Body of pancreas (tissue), 4 donors: ENCODE measurements around the gene ATE1. TPM values are rescaled to one million over a fixed set of nuclear protein-coding genes. Genes with fewer than 3 reads are reported as not detected.

Experiments
- ATAC-seq: fragments of 150-250 bp; one replicate; pipeline ENCODE4 v1.9.1; 2016
- DNase-seq, 4 donors: peaks; one replicate each; pipeline ENCODE4 v3.0.0-alpha.2; 2019
- H3K27ac ChIP-seq, 4 donors: fragments of 200-600 bp; sonication (generic); 1 replicate in 3 of 4; 2 replicates in 1 of 4; pipeline versions ENCODE4 v1.5.1 to v1.6.1; 2016 to 2019; ENCODE audit warnings: mild to moderate bottlenecking in 1 of 4, mixed read lengths in 1 of 4, moderate library complexity in 1 of 4
- H3K27me3 ChIP-seq, 2 donors: fragments of 200-600 bp; sonication (generic); one replicate each; pipeline ENCODE4 v1.6.0; 2016; ENCODE audit warnings: mild to moderate bottlenecking in 1 of 2
- H3K36me3 ChIP-seq, 2 donors: fragments of 200-600 bp; sonication (generic); replicated peaks in 1 of 2; 2 replicates each; pipeline ENCODE4 v1.5.1; 2016; ENCODE audit warnings: low read depth in 2 of 2; ENCODE audit not compliant: insufficient read depth in 1 of 2
- H3K4me1 ChIP-seq: fragments of 200-600 bp; sonication (generic); one replicate; pipeline ENCODE4 v1.6.0; 2016
- H3K4me3 ChIP-seq, 2 donors: fragments of 200-600 bp; sonication (generic); 1 replicate in 1 of 2; 2 replicates in 1 of 2; pipeline ENCODE4 v1.5.1; 2016 to 2019
- H3K9me3 ChIP-seq, 3 donors: fragments of 200-600 bp; sonication (generic); 1 replicate in 2 of 3; 2 replicates in 1 of 3; pipeline ENCODE4 v1.5.1; 2016
- POLR2A ChIP-seq, 3 donors: fragments of 450-650 bp; IDR thresholded peaks; one replicate each; pipeline ENCODE4 v1.6.1; 2016; ENCODE audit warnings: antibody characterized with exemption in 3 of 3, mild to moderate bottlenecking in 2 of 3
- WGBS, 2 donors: methylation state at CpG; one replicate each; pipeline ENCODE4 v1.1.5; 2017; 5-methylcytosine and 5-hydroxymethylcytosine counted together
- intact Hi-C: fragments of 100-400 bp; cut with DNase I; formaldehyde crosslinking; loops from one replicate; pipeline ENCODE4 v1.15.1; 2023
- total RNA-seq, 2 donors: library from RNA; depleted of rRNA; stranded (reverse); fragments of >200 nt; gene quantifications; one replicate each; pipeline ENCODE4 v1.1.0, GENCODE V29; 2016
- TF ChIP-seq, protein P1 (sequence below), 7 experiments: fragments of 450-650 bp in 4 of 7; fragments of 200-600 bp in 3 of 7; sonication (generic) in 3 of 7; IDR thresholded peaks; one replicate each; pipeline ENCODE4 v1.5.1; 2016 to 2019; ENCODE audit warnings: antibody characterized with exemption in 7 of 7

Gene ATE1
- total RNA-seq, 2 donors from 2014 or later: 15.0 to 19.8 TPM

DNA sequence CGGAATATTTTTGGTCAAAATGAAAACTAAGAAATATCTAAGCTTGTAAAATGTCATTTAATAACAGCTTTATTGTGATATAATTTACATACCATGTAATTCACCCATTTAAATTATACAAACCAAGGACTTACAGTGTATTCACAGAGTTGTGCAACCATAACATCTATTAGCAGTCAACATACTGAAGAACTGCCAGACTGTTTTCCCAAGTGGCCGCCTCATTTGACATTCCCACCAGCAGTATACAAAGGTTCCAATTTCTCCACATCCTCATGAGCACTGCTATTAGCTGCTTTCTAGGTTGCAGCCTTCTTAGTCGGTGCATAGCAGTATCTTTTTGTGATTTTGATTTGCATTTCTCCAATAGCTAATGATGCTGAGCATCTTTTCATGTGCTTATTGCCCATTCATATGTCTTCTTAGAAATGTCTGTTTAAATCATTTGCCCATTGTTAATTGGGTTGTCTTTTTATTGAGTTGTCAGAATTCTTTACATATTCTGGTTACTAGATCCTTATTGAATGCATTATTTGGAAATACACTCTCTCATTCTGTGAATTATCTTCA, 176.6 kb downstream of the ATE1 start:
- Histone ChIP-seq H3K36me3 (no peaks in the 10 kb centered on the region), H3K4me3 (no peak overlapping the region), H3K27ac (no peak overlapping the region), H3K27me3 (no peaks in the 10 kb centered on the region), H3K4me1 (no peaks in the 10 kb centered on the region), H3K9me3 (no peaks in the 10 kb centered on the region)
- no peak for DNase-seq
- TF ChIP-seq, protein P1, sequence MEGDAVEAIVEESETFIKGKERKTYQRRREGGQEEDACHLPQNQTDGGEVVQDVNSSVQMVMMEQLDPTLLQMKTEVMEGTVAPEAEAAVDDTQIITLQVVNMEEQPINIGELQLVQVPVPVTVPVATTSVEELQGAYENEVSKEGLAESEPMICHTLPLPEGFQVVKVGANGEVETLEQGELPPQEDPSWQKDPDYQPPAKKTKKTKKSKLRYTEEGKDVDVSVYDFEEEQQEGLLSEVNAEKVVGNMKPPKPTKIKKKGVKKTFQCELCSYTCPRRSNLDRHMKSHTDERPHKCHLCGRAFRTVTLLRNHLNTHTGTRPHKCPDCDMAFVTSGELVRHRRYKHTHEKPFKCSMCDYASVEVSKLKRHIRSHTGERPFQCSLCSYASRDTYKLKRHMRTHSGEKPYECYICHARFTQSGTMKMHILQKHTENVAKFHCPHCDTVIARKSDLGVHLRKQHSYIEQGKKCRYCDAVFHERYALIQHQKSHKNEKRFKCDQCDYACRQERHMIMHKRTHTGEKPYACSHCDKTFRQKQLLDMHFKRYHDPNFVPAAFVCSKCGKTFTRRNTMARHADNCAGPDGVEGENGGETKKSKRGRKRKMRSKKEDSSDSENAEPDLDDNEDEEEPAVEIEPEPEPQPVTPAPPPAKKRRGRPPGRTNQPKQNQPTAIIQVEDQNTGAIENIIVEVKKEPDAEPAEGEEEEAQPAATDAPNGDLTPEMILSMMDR (IDR thresholded peaks at IDR 0.05): no peak
- TF ChIP-seq POLR2A (IDR thresholded peaks at IDR 0.05): no peak
- intact Hi-C loops: no loop called here
- no peak for ATAC-seq
- 93 to 94% methylated on average over 3 of the region's 3 CpGs for WGBS, 2 donors

DNA sequence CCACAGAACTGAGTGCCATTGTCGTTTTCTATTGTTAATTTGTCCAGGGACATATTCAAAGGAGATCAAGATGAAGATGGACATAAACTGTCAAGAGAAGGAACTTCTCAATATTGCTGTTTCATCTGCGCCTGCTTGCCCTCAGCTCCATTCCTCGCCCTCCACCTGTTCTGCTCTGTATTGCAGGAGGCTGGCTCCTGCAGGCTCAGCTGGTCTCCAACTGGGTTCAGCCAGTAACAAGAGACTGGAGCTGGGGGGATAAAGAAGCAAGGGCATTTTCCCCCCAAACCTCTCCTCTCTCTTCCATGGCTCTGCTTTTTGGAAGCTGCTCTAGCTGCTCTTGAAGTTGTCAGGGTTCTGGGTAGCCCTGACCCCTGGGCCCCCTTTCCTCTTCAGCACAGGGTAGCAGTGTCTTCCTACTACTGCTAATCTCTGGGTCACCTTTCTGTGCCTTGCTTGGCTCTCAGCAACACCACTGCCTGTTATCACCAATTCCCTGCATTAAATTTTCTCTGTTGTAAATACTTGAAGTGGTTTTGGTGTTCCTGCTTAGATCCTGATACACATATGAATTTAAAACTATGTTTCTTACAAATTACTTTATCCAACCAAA, 180.6 kb downstream of the ATE1 start:
- no peaks in the 10 kb centered on the region for H3K36me3 ChIP-seq
- H3K4me3 ChIP-seq: no peak overlapping the region
- DNase-seq (no peak), ATAC-seq (no peak)
- no peaks in the 10 kb centered on the region for H3K4me1 ChIP-seq
- intact Hi-C loops: no loop called here
- WGBS, 2 donors: 86 to 93% methylated on average over 3 of the region's 3 CpGs
- TF ChIP-seq, protein P1 (IDR thresholded peaks at IDR 0.05): no peak
- TF ChIP-seq POLR2A (IDR thresholded peaks at IDR 0.05): no peak
- H3K27me3 ChIP-seq: no peaks in the 10 kb centered on the region
- H3K27ac ChIP-seq: no peak overlapping the region
- no peaks in the 10 kb centered on the region for H3K9me3 ChIP-seq

DNA sequence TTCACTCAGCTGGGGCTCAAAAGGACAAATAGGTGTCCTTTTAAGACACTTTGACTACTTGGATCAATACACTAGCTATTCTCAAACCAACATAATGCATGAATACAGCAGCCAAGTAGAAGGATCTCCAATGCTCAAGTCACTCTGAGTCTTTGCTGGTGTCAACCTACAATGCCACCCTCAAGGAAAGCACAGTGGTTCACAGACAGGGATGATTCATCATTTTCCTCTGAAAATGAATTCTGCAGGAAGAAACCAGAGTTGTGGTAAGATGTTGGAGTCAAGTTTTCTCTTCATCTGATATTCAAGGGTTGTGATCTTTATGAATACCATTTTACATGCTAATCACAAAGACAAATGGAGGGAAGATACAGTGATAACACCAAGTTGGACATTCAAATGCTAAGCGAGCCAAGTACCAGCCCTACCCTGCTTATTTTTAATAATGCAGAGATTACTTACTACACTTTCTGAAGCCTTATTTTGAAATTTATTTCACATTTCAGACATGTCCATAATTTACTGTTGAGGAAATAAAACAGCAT, 186.5 kb downstream of the ATE1 start:
- no peak for TF ChIP-seq POLR2A (IDR thresholded peaks at IDR 0.05)
- TF ChIP-seq, protein P1 (IDR thresholded peaks at IDR 0.05): no peak
- no peak for DNase-seq
- Histone ChIP-seq H3K9me3 (no peaks in the 10 kb centered on the region), H3K27me3 (no peaks in the 10 kb centered on the region), H3K4me3 (no peak overlapping the region), H3K27ac (no peak overlapping the region), H3K36me3 (no peaks in the 10 kb centered on the region), H3K4me1 (no peaks in the 10 kb centered on the region)
- ATAC-seq: no peak
- 0 to 5% methylated on average over 1 of the region's 1 CpG for WGBS, 2 donors
- intact Hi-C loops: no loop called here

DNA sequence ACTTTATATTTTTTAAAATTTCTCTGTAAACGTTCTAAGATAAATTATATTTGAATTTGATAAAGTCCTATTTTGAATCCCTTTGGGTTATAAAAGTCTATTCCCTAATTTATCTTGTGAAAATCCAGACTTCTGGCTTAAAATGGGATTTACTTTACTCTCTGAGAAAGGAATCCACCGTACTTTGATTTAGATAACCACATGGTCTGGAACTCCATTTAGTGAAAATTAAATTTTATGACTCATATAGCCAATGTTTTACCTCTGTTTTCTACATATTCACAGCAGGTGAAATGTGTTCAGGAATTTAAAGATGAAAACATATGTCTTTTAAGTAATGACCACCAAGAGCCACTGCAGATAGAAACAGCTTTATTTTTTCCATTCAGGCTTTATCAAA, 187.8 kb downstream of the ATE1 start:
- Histone ChIP-seq H3K4me3 (no peak overlapping the region), H3K27me3 (no peaks in the 10 kb centered on the region), H3K4me1 (no peaks in the 10 kb centered on the region), H3K27ac (no peak overlapping the region), H3K36me3 (no peaks in the 10 kb centered on the region), H3K9me3 (no peaks in the 10 kb centered on the region)
- ATAC-seq: no peak
- WGBS, 2 donors: 64 to 75% methylated on average over 2 of the region's 2 CpGs
- intact Hi-C loops: no loop called here
- no peak for DNase-seq
- TF ChIP-seq POLR2A (IDR thresholded peaks at IDR 0.05): no peak
- TF ChIP-seq, protein P1 (IDR thresholded peaks at IDR 0.05): no peak

DNA sequence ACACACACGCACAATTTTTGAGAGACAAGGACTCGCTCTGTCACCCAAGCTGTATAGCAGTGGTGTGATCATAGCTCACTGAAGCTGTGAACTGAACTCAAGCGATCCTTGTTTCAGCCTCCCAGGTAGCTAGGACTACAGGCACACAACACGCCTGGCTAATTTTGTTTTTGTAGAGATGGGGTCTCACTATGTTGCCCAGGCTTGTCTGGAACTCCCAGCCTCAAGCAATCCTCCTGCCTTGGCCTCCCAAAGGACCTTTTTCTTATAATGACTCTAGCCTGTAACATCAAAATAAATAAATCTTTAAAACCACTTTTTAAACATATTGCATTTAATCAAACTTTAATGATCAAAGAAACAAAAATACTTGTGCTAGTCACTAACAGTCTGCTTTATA, 188.7 kb downstream of the ATE1 start:
- DNase-seq (no peak), ATAC-seq (no peak)
- H3K27me3 ChIP-seq: no peaks in the 10 kb centered on the region
- H3K27ac ChIP-seq: no peak overlapping the region
- no peaks in the 10 kb centered on the region for H3K9me3 ChIP-seq
- H3K4me1 ChIP-seq: peaks cover 4% of the 10 kb centered on the region
- WGBS, 2 donors: 87 to 88% methylated on average over 4 of the region's 4 CpGs
- intact Hi-C loops: no loop called here
- no peaks in the 10 kb centered on the region for H3K36me3 ChIP-seq
- TF ChIP-seq, protein P1 (IDR thresholded peaks at IDR 0.05): no peak
- TF ChIP-seq POLR2A (IDR thresholded peaks at IDR 0.05): no peak
- H3K4me3 ChIP-seq: no peak overlapping the region
